Stimulated activated CD4-positive, alpha-beta T cell treated with anti-CD3 and anti-CD28 coated beads, Interleukin-1b, Interleukin-23, amount 100 ng/mL, for 1 hour (primary cell): ENCODE data around the gene KCNQ1.

Experiments used
- DNase-seq, 2 donors: peaks; one replicate each; pipeline ENCODE4 v3.0.0-alpha.2; 2020; ENCODE audit warnings: low read depth in 2 of 2

The KCNQ1 gene

DNA sequence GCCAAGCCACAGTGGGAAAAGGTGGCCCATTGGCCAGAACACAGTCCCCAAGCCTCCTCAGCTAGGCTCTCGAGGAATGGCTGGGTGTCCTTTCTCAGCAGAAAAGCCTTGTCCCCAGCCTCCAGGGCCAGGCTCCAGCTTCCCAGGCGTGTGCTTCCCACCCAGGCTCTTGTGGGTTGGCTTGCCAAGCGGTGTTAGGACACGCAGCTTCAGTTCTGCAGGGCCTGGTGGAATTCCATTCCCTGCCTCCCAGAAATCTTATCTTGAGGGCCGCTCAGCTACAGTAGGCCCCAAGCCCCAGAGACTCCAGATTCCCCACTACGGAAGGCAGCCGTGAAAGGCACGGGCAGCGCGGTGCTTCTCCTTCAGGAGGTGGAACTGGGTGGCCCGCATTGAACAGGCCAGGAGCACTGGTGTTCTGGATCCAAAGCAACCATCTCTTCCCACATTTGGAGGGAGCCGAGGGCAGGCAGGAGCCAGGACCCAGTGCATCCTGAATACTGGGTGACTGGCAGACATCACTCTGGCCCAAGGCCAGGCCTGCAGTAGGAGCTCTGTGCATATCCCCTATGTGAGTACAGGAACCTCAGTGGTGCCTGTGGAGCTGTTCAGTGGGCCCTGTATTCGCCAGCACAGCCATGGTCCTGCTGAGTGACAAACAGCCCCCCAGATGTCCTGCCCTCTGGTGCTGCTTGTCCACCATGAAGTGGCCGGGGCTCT, 271.7 kb downstream of the KCNQ1 start:
- no peak for DNase-seq

DNA sequence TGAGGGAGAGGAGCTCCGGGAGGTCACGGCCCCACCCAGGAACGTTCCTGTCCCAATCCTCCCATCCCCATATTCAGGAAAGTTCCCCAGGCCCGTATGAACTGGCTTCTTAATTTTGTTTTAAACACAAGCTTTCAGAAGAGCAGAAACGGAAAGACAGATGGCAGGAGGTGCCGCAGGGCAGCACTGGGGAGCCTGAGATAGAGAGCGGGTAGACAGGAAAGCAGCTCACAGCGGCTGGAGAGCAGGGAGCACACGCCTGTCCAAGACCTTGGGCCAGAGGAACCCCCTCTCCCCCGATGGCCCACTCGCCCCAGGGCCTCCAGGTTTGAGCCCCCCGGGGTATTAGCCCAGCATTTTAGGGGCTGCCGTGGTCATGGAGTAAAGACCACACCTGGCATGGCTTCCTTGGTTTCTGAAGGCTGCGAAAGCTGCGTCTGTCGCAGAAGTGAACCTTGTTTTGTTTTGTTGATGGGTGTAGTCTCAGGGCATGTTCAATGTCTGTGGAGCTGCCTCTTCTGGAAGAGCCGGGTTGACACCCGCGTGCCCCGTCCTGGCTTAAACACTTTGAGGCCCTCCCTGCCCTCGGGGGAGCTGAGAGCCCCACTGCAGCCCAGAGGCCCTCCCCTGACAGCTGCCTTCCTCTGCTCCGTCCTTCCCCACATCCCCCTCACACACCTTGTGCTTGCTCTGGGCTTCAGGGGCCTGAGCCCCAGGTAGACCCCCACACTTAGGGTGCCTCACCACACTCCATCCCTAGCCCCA, 272.9 kb downstream of the KCNQ1 start:
- no peak for DNase-seq

- no peak for DNase-seq
These were observed 274.1 kb downstream of the KCNQ1 start for GRCh38 chr11:2718817-2719438.

DNA sequence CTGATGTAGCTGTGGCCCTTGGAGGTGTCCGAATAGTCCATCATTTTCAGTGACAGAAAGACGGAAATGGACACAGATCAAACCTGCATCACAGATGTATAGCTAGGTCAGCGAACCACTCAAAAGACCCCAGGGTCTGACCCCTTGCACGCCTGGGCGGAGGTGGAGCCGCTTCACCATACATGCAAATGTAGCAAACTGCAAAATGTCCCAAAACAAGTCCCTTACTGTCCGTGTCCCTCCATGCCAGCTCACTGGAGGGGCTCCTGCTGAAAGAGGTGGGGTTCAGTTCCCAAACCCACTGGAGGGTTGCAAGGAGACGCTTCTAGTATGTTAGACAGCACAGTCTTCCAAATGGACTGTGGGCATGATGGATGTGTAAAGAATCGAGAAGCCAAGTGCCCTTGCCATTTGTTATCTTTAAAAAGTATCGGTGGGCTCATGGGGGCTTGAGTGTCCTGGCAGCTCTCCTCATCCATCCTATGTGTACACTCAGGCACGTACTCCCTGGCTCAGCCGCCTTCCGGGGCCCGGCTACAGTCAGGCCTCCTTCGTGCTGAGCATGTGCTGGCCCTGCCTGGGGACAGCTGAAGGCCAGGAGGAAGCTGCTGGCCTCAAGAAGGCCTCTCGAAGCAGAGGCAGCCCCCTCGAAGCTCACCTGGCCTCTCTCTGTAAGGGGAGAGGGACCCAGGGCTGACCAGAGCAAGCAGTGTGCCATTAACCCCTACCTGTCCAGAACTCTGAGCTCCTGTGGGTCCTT, 275.2 kb downstream of the KCNQ1 start:
- DNase-seq, result no peak

GRCh38 chr11:2721210-2721916, 276.6 kb downstream of the KCNQ1 start:
- DNase-seq, result no peak

GRCh38 chr11:2722955-2723354, 278.1 kb downstream of the KCNQ1 start:
- DNase-seq, result no peak

GRCh38 chr11:2724104-2724503, 279.3 kb downstream of the KCNQ1 start:
- no peak for DNase-seq

- DNase-seq, result no peak
These were observed 280.0 kb downstream of the KCNQ1 start for GRCh38 chr11:2724653-2725367.

DNA sequence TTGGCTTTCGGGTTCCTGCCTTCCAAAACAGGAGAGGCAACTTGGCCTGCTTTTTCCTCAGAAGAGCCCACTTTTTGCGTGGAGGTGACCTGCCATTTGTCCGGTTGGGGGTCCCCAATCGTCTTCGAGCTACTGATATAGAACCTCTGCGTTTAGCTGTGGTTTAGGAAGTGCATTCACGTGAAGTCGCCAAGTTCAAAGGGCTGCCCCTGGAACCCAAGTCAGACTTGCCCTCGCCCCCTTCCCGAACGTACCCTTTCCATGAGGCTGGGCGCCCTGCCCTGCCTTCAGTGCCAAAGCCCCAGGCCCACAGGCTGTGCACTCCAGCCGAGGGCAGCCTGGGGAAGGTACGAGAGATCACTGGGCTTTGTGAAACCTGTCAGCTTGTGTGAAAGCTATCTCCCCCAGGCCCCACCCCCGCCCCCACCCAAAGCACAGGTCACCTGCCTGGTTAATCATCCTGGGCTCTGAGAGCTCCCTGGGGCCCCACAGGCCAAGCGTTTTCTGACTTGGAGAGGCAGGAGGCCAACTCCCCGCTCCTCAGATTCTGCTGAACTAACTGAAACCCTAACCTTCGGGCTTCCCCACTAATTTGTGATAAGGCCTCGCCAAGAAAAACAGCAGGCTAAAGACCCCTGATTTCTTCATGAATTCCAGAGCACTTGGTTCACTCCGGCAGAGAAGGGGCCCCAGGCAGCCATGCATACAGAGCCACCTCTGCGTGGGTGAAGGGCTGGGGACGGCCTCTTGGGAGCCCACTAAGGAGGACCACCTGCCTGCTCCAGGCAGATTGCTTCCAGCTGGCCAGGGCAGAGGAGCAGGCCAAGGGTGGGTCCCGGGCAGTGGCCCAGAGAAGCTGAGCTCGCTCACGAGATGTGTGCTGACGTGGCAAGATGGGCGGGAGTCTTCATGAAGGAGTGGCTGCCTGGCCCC, 280.8 kb downstream of the KCNQ1 start:
- no peak for DNase-seq

GRCh38 chr11:2726964-2727363, 282.2 kb downstream of the KCNQ1 start:
- DNase-seq, result no peak

DNA sequence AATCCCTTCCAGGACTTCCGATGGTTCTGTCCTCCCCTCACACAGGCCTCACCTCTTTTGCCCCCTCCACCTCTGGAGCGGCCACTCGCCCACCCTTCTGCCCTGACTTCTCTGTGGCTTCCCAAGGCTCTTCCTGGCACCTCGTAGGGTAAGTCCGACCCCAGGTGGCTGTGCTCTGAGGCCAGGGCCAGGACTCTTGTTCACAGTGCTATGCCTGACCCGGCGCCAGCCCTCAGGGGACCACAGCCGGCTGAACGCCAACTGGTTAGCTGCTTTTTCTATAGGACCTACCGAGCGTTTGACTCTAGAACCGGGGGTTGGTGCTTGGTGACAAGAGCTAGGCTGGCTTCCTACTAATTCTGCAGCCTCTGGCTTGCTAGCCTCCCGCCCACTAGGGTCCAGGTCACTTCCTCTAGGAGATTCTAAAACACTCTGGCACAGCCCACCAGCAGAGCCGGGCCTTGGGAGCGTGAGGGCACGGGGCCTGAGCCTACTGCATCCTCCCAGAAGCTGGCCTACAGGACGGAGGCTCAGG, 283.4 kb downstream of the KCNQ1 start:
- DNase-seq, result no peak

GRCh38 chr11:2728663-2729332, 284.0 kb downstream of the KCNQ1 start:
- DNase-seq, result no peak

DNA sequence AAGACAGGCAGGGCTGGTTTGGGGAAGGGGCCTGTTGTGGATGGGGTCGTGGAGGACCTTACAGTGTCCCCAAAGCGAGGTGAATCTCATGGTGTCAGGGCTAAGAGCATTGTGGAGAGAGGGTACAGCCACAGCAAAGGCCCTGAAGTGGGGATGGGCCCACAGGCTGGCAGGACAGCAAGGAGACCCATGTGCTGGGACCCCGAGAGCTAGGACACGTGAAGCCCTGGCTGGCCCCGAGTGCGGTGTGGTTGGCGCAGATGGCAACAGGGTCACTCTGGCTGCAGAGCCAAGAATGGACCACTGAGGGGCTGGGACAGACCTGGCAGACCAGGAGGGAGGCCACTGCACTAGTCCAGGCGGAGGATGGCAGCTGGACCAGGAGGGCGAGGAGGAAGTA, 285.0 kb downstream of the KCNQ1 start:
- no peak for DNase-seq

- no peak for DNase-seq
These were observed 285.7 kb downstream of the KCNQ1 start for GRCh38 chr11:2730272-2731129.

DNA sequence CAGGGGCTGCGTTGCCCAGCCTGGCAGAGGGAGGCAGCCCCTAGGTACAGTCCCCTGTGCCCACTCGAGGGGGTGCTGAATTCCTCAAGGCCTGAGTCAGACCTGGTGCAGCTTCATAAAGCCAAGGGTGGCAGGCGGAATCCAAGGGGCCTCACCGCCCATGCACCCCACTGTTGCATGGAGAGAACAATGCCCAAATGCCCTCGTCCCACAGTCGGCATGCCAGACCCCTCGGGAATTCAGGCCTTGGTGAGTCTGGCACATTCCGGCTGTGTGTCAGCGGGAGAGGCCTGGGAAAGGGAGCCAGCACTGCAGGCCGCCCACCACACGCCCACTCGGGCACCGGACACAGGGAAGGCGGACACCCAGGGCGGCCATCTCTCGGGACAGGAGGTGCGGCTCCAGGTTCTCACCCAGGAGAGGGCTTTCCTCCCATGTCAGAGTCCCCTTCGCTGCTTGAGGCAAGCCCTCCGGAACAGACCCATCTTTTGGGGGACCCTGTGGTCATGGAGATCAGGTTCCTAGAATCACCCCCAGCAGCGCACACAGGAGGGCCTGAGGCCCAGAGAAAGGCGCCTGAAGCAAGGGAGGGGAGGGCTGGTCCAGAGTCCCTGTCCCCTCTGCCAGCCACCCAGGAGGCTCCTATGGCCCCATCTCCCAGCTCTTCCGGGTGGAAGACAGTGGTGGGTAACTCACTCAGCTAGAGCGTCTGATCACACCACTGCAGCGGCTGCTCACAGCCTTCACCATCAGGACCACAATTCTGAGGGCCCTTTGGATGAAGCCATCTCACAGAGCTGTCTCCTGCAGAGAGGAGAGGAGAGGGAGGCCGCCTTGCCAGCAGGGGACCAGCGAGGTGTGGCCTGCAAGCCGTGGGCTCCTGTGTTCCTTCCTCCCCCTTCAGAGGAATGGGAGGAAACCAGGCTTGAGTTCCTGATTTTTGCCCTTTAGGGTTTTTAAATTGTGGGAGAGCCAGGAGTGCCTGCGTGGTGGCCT, 286.6 kb downstream of the KCNQ1 start:
- no peak for DNase-seq

DNA sequence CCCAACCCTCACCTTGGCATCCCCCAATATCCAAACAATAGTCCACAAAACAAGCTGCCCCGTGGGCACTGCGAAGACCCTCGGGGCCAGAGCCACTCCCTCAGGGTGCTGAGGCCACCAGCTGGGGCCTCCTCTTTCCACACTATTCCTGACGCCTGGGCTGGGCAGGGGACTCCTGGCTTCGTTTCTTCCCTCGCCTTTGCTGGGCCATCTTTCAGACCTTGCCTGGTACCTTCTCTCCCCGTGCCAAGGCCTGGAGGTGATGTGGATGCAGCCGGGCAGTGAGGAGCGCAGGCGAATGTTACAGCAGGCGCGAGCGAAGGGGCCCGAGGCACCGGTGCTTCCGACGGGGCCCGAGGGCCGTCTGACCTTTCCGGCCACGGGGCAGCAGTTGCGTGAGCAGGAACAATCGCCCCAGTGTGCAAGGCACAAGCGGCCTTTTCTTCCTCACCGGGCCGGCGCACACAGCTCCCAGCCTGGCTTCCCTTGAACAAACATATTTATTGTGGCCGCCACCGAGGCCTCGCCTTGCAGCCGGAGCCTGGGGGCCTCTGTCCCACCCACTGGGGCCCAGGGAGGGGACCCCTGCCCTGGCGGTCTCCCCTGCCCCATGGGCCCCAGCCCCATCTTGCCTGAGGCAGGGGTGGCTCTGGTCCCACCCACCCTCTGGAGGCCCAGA, 287.6 kb downstream of the KCNQ1 start:
- DNase-seq, result no peak
